Bronchial epithelial cell (primary cell): ENCODE results near the gene KRTAP4-16. TPM values are rescaled to one million over a fixed set of nuclear protein-coding genes. Genes with fewer than 3 reads are reported as not detected.
"Not testable (repeated sequence)": the region's sequence is repeated elsewhere in the genome, so short reads cannot be mapped to it uniquely, and the experiment has no call there.

Experiments
- DNase-seq: peaks from one replicate; pipeline ENCODE4 v3.0.0-alpha.2; 2010; ENCODE audit warnings: low read depth
- FAIRE-seq: peaks from 2 replicates; lab custom pipeline; 2011; peaks lifted over from hg19 to GRCh38; lab: Jason Lieb, UNC
- H3K27me3 ChIP-seq: 2 replicates; pipeline ENCODE4 v1.5.1; 2011; ENCODE audit warnings: low read length; ENCODE audit not compliant: control insufficient read depth, insufficient read depth
- H3K36me3 ChIP-seq: 2 replicates; pipeline ENCODE4 v1.5.1; 2011; ENCODE audit warnings: low read length; ENCODE audit not compliant: control insufficient read depth, insufficient read depth
- H3K4me3 ChIP-seq: 2 replicates; pipeline ENCODE4 v1.5.1; 2011; ENCODE audit warnings: mild to moderate bottlenecking, low read depth, low read length, control low read depth
- total RNA-seq: library from RNA; depleted of rRNA; stranded (reverse); fragments of >200 nt; gene quantifications from 2 replicates; pipeline ENCODE4 v1.2.1, GENCODE V29; 2014
- TF ChIP-seq, protein P1 (sequence below): IDR thresholded peaks from 2 replicates; pipeline ENCODE4 v1.5.1; 2011; ENCODE audit warnings: mild to moderate bottlenecking, moderate library complexity, low read length, control low read depth, inconsistent platforms; ENCODE audit not compliant: insufficient read depth, severe bottlenecking

The KRTAP4-16 gene
- total RNA-seq, 1 donor from 2014 or later, result not detected

GRCh38 chr17:41103896-41104295, 1.9 kb upstream of the KRTAP4-16 start:
- no peak for DNase-seq
- no peaks in the 10 kb centered on the region for H3K27me3 ChIP-seq
- no peak overlapping the region for H3K4me3 ChIP-seq
- no peaks in the 10 kb centered on the region for H3K36me3 ChIP-seq
- no peak for FAIRE-seq
- TF ChIP-seq, protein P1, sequence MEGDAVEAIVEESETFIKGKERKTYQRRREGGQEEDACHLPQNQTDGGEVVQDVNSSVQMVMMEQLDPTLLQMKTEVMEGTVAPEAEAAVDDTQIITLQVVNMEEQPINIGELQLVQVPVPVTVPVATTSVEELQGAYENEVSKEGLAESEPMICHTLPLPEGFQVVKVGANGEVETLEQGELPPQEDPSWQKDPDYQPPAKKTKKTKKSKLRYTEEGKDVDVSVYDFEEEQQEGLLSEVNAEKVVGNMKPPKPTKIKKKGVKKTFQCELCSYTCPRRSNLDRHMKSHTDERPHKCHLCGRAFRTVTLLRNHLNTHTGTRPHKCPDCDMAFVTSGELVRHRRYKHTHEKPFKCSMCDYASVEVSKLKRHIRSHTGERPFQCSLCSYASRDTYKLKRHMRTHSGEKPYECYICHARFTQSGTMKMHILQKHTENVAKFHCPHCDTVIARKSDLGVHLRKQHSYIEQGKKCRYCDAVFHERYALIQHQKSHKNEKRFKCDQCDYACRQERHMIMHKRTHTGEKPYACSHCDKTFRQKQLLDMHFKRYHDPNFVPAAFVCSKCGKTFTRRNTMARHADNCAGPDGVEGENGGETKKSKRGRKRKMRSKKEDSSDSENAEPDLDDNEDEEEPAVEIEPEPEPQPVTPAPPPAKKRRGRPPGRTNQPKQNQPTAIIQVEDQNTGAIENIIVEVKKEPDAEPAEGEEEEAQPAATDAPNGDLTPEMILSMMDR, result no peak

DNA sequence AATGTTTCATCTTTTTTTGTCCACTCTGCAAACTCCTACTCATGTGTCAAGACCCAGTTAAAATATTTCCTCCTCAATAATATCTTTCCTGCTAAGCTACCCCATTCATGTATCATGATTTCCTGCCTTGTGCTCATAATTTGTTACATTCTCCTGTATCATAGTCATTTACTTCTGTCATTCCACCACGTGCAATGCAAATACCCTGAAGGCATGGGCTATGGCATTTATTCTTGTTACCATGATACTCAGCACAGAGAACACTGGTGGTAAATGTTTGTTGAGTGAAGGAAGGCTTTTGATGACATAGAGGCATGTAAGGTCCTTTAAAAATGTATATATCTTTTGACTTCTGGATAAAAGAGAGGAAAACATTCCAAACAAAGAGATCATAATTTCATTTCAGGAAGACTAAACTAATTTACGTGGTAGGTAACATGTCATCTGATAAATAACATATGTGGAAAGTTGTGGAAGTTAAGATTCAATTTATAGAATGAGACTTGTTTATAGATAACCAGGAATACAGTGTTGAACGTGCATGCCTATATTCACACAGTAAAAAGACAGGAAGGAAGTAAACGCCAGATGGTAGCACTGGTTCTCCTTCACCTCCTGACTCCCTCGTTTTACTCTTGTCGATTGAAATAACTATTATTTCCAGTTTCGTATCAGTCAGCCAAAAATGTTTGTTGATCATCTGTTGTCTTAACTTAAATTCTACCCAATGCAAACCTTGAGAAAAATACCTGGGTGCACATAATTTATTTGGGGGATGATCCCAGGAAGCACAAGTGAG, 2.1 kb downstream of the KRTAP4-16 start:
- H3K27me3 ChIP-seq, H3K4me3 ChIP-seq, H3K36me3 ChIP-seq: not testable (repeated sequence)
- DNase-seq (peak; percentile 93), FAIRE-seq (peak; percentile 28)

- DNase-seq (peak; percentile 78), FAIRE-seq (no peak)
- no peak overlapping the region for H3K4me3 ChIP-seq
- no peaks in the 10 kb centered on the region for H3K27me3 ChIP-seq
- TF ChIP-seq, protein P1, result no peak
- H3K36me3 ChIP-seq, result no peaks in the 10 kb centered on the region
Observed at GRCh38 chr17:41098481-41098880, 3.5 kb downstream of the KRTAP4-16 start.

DNA sequence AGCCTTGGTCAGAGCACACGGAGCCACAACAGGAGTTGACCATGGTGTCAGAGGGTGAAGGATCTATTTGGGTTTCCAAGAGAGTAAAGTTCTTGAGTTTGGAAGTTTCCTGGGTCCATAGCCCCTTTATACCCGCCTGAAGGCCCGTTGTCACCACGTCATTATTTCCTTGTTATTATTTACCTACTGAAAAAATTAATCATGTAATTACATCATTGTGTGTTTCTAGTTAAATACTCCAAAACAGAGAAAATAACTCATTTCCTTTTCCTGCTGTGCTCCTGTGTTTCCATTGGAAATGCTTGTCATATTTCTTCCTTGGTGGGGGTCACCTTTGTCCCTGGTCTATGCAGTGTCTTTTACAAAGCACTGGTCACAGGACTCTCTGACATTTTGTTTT, 4.0 kb downstream of the KRTAP4-16 start, which contains the start of gene KRTAP4-8:
TSS of gene KRTAP4-8 (minus strand) at position 101 of the 400 bp plus-strand sequence. CDS start at position 43, 58 bp downstream.
- Histone ChIP-seq H3K4me3 (no peak within 1 kb of the TSS), H3K36me3 (no peaks in the 10 kb centered on the region), H3K27me3 (no peaks in the 10 kb centered on the region)
- FAIRE-seq (no peak), DNase-seq (no peak)
- TF ChIP-seq, protein P1, result no peak

DNA sequence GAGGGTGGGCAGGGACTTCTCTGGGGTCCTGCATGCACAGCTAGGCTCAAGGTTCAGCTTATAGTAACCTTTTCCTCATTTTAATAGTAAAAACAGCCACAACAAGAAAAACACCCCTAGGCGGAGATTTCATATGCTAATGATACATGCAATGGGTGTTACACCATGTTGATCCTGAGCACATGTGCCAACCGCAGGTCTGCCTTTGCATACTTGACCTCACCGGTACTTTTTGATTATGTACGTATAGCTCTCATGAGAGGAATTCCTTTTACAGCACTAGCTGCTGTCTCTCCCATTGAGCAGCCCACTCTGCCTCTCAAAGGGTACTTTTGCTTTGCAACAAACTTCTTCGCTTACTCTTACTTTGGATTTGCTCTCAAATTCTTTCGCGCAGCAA, 6.0 kb downstream of the KRTAP4-16 start:
- DNase-seq, result peak; percentile 7
- TF ChIP-seq, protein P1, result no peak

DNA sequence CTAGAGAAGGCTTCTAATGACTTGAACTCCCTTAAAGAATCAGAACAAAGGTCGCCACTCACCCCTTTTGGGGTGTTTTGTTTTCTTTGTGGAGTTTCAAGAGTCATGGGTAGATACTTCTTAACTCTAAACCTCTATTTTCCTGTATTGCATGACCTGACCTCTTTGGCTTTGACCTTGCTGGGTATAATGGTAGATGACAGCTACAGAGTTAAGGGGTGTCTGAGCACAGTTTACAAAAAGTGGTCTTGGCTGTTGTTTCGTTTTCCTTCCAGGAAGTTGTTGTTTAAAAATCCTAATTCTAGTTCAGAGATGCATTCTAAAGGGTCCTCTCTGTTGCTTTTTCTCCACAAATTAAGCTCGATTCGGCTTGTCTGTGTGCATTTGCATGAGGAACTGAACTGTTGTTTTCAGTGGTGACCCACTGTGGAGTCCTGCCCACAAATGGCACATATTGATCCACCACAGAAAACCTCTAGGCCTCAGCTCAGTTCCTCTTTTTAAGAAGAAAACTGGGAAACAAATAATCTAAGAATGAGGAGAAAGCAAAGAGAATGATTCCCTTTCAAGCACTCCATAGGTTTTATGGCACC, 13.2 kb downstream of the KRTAP4-16 start:
- not testable (repeated sequence) for DNase-seq, H3K4me3 ChIP-seq, H3K27me3 ChIP-seq, H3K36me3 ChIP-seq, FAIRE-seq

More for the DNA sequence above, 6.0 kb downstream of the KRTAP4-16 start:
- no peaks in the 10 kb centered on the region for H3K27me3 ChIP-seq
- FAIRE-seq, result no peak
- H3K4me3 ChIP-seq, result no peak overlapping the region
- H3K36me3 ChIP-seq, result no peaks in the 10 kb centered on the region

- not testable (repeated sequence) for DNase-seq, FAIRE-seq
Observed at GRCh38 chr17:41084100-41084856, 17.7 kb downstream of the KRTAP4-16 start, which contains the start of gene KRTAP4-7. Gene KRTAP4-7 (plus strand): TSS chr17:41084150. CDS start chr17:41084207, 57 bp downstream.

DNA sequence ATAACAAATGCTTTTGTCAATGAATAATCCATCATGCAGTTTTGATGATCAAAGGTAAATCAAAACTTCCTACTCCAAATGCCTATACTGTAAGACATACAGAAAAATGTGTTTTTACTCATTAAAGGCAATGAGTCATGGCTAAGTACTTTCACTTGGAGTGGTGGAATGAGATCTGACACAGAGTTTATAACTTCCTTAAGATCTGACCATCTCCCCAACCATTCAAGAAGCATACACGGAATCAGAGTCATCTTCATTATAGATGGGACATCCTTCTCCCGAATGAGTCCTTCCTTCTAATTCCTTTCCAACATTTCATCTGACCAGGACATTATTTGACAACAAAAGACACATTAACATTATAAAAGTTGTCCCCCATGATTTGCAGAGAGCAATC, 18.6 kb downstream of the KRTAP4-16 start:
- not testable (repeated sequence) for H3K4me3 ChIP-seq, H3K36me3 ChIP-seq, H3K27me3 ChIP-seq
- FAIRE-seq, result peak; percentile 77
- peak; percentile 25 for DNase-seq

More at GRCh38 chr17:41084100-41084856, 17.7 kb downstream of the KRTAP4-16 start, which contains the start of gene KRTAP4-7:
- not testable (repeated sequence) for H3K36me3 ChIP-seq, H3K4me3 ChIP-seq, H3K27me3 ChIP-seq
